Glutamatergic neuron (in vitro differentiated cells): ENCODE results near the gene C2orf92. TPM values are rescaled to one million over a fixed set of nuclear protein-coding genes. Genes with fewer than 3 reads are reported as not detected.

Experiments used
- DNase-seq: peaks from one replicate; pipeline ENCODE4 v3.0.0; 2022
- H3K27ac Mint-ChIP-seq: one replicate; pipeline ENCODE4 v1.8.0; 2020; ENCODE audit warnings: mild to moderate bottlenecking, mixed read lengths, inconsistent platforms; ENCODE audit not compliant: unreplicated experiment
- H3K27me3 Mint-ChIP-seq: one replicate; pipeline ENCODE4 v1.8.0; 2020; ENCODE audit warnings: mild to moderate bottlenecking, moderate library complexity, mixed read lengths, inconsistent platforms; ENCODE audit not compliant: unreplicated experiment
- H3K36me3 Mint-ChIP-seq: one replicate; pipeline ENCODE4 v1.8.0; 2020; ENCODE audit warnings: mild to moderate bottlenecking, mixed read lengths, inconsistent platforms; ENCODE audit not compliant: unreplicated experiment
- H3K4me1 Mint-ChIP-seq: one replicate; pipeline ENCODE4 v1.8.0; 2020; ENCODE audit warnings: mild to moderate bottlenecking, low read depth, mixed read lengths, inconsistent platforms; ENCODE audit not compliant: unreplicated experiment
- H3K4me3 Mint-ChIP-seq: one replicate; pipeline ENCODE4 v1.8.0; 2020; ENCODE audit warnings: mild to moderate bottlenecking, mixed read lengths, inconsistent platforms; ENCODE audit not compliant: unreplicated experiment
- H3K9me3 Mint-ChIP-seq: one replicate; pipeline ENCODE4 v1.8.0; 2020; ENCODE audit warnings: mild to moderate bottlenecking, moderate library complexity, mixed read lengths, inconsistent platforms; ENCODE audit not compliant: unreplicated experiment
- CTCF ChIP-seq: fragments of 200-600 bp; sonication (generic); IDR thresholded peaks from one replicate; pipeline ENCODE4 v1.5.0; 2021; ENCODE audit not compliant: partially characterized antibody, unreplicated experiment
- total RNA-seq: library from RNA; stranded (reverse); fragmentation: NEBNext Ultra II Directional; extraction: Animal tissue kit (Norgen Biotek cat#: 25700); gene quantifications from one replicate; pipeline ENCODE4 v1.2.1, GENCODE V29; 2021; ENCODE audit not compliant: unreplicated experiment

The C2orf92 gene
- total RNA-seq, 1 donor from 2014 or later, result 19.6 TPM

- H3K9me3 Mint-ChIP-seq, result peaks cover 4% of the 10 kb centered on the region
- peaks cover 2% of the 10 kb centered on the region for H3K27me3 Mint-ChIP-seq
- peak; percentile 5 for DNase-seq
- H3K4me3 Mint-ChIP-seq, result no peak overlapping the region
- H3K27ac Mint-ChIP-seq, result no peak overlapping the region
- no peaks in the 10 kb centered on the region for H3K36me3 Mint-ChIP-seq
- TF ChIP-seq CTCF, result no peak
- H3K4me1 Mint-ChIP-seq, result no peaks in the 10 kb centered on the region
These were observed 46.6 kb downstream of the C2orf92 start for GRCh38 chr2:97715951-97716694.

GRCh38 chr2:97716695-97717612 is 47.4 kb downstream of the C2orf92 start:
- Mint-ChIP-seq H3K4me1 (no peaks in the 10 kb centered on the region), H3K27me3 (peaks cover 2% of the 10 kb centered on the region), H3K4me3 (no peak overlapping the region), H3K27ac (no peak overlapping the region), H3K9me3 (peaks cover 2% of the 10 kb centered on the region), H3K36me3 (no peaks in the 10 kb centered on the region)
- no peak for TF ChIP-seq CTCF
- peak; percentile 6 for DNase-seq

GRCh38 chr2:97717613-97717995 is 48.1 kb downstream of the C2orf92 start:
- no peak overlapping the region for H3K4me3 Mint-ChIP-seq
- no peak overlapping the region for H3K27ac Mint-ChIP-seq
- peak; percentile 6 for DNase-seq
- no peaks in the 10 kb centered on the region for H3K4me1 Mint-ChIP-seq
- no peaks in the 10 kb centered on the region for H3K36me3 Mint-ChIP-seq
- no peak for TF ChIP-seq CTCF
- peaks cover 2% of the 10 kb centered on the region for H3K9me3 Mint-ChIP-seq
- peaks cover 2% of the 10 kb centered on the region for H3K27me3 Mint-ChIP-seq

- TF ChIP-seq CTCF, result no peak
- Mint-ChIP-seq H3K4me3 (no peak overlapping the region), H3K4me1 (no peaks in the 10 kb centered on the region), H3K27ac (no peak overlapping the region), H3K36me3 (no peaks in the 10 kb centered on the region), H3K27me3 (peaks cover 2% of the 10 kb centered on the region), H3K9me3 (peaks cover 2% of the 10 kb centered on the region)
- DNase-seq, result no peak
These were observed 48.8 kb downstream of the C2orf92 start for GRCh38 chr2:97718051-97718882.
